ENCODE measurements around the gene HDHD3.

Gene HDHD3

GRCh38 chr9:113340011-113340699 is 36.6 kb downstream of the HDHD3 start, which contains the start of gene WDR31:
Gene WDR31, minus strand, starts transcription at chr9:113340275. Its CDS starts 8,253 bp downstream, at chr9:113332022.
- in situ Hi-C loops (cut with HindIII; ENCODE audit: low pct_ligation_motif_present, low sequenced_read_pairs) = no loop called here
- no peaks in the 10 kb centered on the region for H3K27me3 ChIP-seq (replicated peaks)
- H3K4me3 ChIP-seq (ENCODE audit: low read depth, low read length) = peak within 1 kb of the TSS; percentile 83
- H3K36me3 ChIP-seq (replicated peaks) = no peaks in the 10 kb centered on the region
- no peak for TF ChIP-seq CTCF (IDR thresholded peaks at IDR 0.05; ENCODE audit: low read depth, low read length, missing control alignments)
- peak; percentile 78 for DNase-seq
- peak within 1 kb of the TSS; percentile 39 for H3K27ac ChIP-seq

- H3K36me3 ChIP-seq (replicated peaks) = no peaks in the 10 kb centered on the region
- TF ChIP-seq CTCF (IDR thresholded peaks at IDR 0.05; ENCODE audit: low read depth, low read length, missing control alignments) = no peak
- no peak overlapping the region for H3K27ac ChIP-seq
- DNase-seq = no peak
- no peak overlapping the region for H3K4me3 ChIP-seq (ENCODE audit: low read depth, low read length)
- in situ Hi-C loops (cut with HindIII; ENCODE audit: low pct_ligation_motif_present, low sequenced_read_pairs) = no loop called here
- H3K27me3 ChIP-seq (replicated peaks) = no peaks in the 10 kb centered on the region
These were observed 39.1 kb downstream of the HDHD3 start for GRCh38 chr9:113337714-113338113.

GRCh38 chr9:113331780-113332179 is 45.0 kb downstream of the HDHD3 start:
- Histone ChIP-seq H3K36me3 (replicated peaks) (no peaks in the 10 kb centered on the region), H3K4me3 (ENCODE audit: low read depth, low read length) (no peak overlapping the region), H3K27ac (no peak overlapping the region), H3K27me3 (replicated peaks) (no peaks in the 10 kb centered on the region)
- in situ Hi-C loops (cut with HindIII; ENCODE audit: low pct_ligation_motif_present, low sequenced_read_pairs) = no loop called here
- DNase-seq = no peak
- no peak for TF ChIP-seq CTCF (IDR thresholded peaks at IDR 0.05; ENCODE audit: low read depth, low read length, missing control alignments)

- in situ Hi-C loops (cut with HindIII; ENCODE audit: low pct_ligation_motif_present, low sequenced_read_pairs) = no loop called here
- no peak for TF ChIP-seq CTCF (IDR thresholded peaks at IDR 0.05; ENCODE audit: low read depth, low read length, missing control alignments)
- H3K4me3 ChIP-seq (ENCODE audit: low read depth, low read length) = no peak overlapping the region
- no peak for DNase-seq
- H3K27me3 ChIP-seq (replicated peaks) = no peaks in the 10 kb centered on the region
- no peak overlapping the region for H3K27ac ChIP-seq
- H3K36me3 ChIP-seq (replicated peaks) = no peaks in the 10 kb centered on the region
These were observed 48.6 kb downstream of the HDHD3 start for GRCh38 chr9:113328045-113328782.

GRCh38 chr9:113326230-113326629 is 50.6 kb downstream of the HDHD3 start:
- H3K36me3 ChIP-seq (replicated peaks) = no peaks in the 10 kb centered on the region
- H3K27ac ChIP-seq = no peak overlapping the region
- in situ Hi-C loops (cut with HindIII; ENCODE audit: low pct_ligation_motif_present, low sequenced_read_pairs) = no loop called here
- H3K27me3 ChIP-seq (replicated peaks) = peaks cover 5% of the 10 kb centered on the region
- no peak for DNase-seq
- no peak for TF ChIP-seq CTCF (IDR thresholded peaks at IDR 0.05; ENCODE audit: low read depth, low read length, missing control alignments)
- no peak overlapping the region for H3K4me3 ChIP-seq (ENCODE audit: low read depth, low read length)

All from brain microvascular endothelial cell (primary cell).